Activated B cell treated with CpG ODN at 0.5 μM for 24 hours (primary cell): ENCODE results near the gene DMRT1. TPM values are rescaled to one million over a fixed set of nuclear protein-coding genes. Genes with fewer than 3 reads are reported as not detected.

Experiments
- ATAC-seq: fragments of 200-7000 bp; cut with Tn5 transposase; one replicate; pipeline ENCODE4 v1.10.0; 2021; ENCODE audit warnings: low read depth, mild to moderate bottlenecking, moderate library complexity
- CTCF ChIA-PET: fragments of 350-600 bp; sonication (Branson Sonifier 250); formaldehyde crosslinking; loops from one replicate; lab custom pipeline; 2021; ENCODE audit warnings: antibody characterized with exemption; lab: Charles Lee
- POLR2A ChIA-PET: fragments of 350-600 bp; sonication (Branson Sonifier 250); formaldehyde crosslinking; loops from one replicate; lab custom pipeline; 2021; ENCODE audit warnings: antibody characterized with exemption; lab: Charles Lee
- DNase-seq: peaks from one replicate; pipeline ENCODE4 v3.0.0; 2022
- H3K27ac Mint-ChIP-seq: one replicate; pipeline ENCODE4 v1.8.0; 2020; ENCODE audit warnings: mixed read lengths
- H3K27me3 Mint-ChIP-seq: one replicate; pipeline ENCODE4 v1.8.0; 2021; ENCODE audit warnings: mixed read lengths
- H3K36me3 Mint-ChIP-seq: one replicate; pipeline ENCODE4 v1.8.0; 2021; ENCODE audit warnings: low read depth, mixed read lengths
- H3K4me1 Mint-ChIP-seq: one replicate; pipeline ENCODE4 v1.8.0; 2021; ENCODE audit warnings: mixed read lengths
- H3K4me3 Mint-ChIP-seq: one replicate; pipeline ENCODE4 v1.8.0; 2020; ENCODE audit warnings: mild to moderate bottlenecking, mixed read lengths
- H3K9me3 Mint-ChIP-seq: one replicate; pipeline ENCODE4 v1.8.0; 2020; ENCODE audit warnings: mixed read lengths
- CTCF ChIP-seq: fragments of 200-600 bp; IDR thresholded peaks from one replicate; pipeline ENCODE4 v1.8.0; 2022; ENCODE audit warnings: antibody characterized with exemption, mild to moderate bottlenecking
- intact Hi-C: fragments of 100-400 bp; cut with micrococcal nuclease; formaldehyde crosslinking; loops from one replicate; pipeline ENCODE4 v1.15.1; 2024
- total RNA-seq: library from RNA; stranded (reverse); gene quantifications from 2 replicates; pipeline ENCODE4 v1.2.3, GENCODE V29; 2022

The DMRT1 gene
- total RNA-seq, 1 donor from 2014 or later: not detected

GRCh38 chr9:843427-843785 lies 1.9 kb downstream of the DMRT1 start:
- Mint-ChIP-seq H3K4me1 (no peaks in the 10 kb centered on the region), H3K9me3 (no peaks in the 10 kb centered on the region), H3K4me3 (no peak overlapping the region), H3K27ac (no peak overlapping the region), H3K36me3 (no peaks in the 10 kb centered on the region), H3K27me3 (peaks cover 58% of the 10 kb centered on the region)
- CTCF ChIA-PET: no interaction called here
- intact Hi-C loops: loop anchor here (5.0 kb wide), 2 partner anchors 124 to 204 kb away; no protein-coding TSS in a partner anchor
- DNase-seq: no peak
- no peak for ATAC-seq
- TF ChIP-seq CTCF: no peak
- POLR2A ChIA-PET: no interaction called here

- POLR2A ChIA-PET: no interaction called here
- no peaks in the 10 kb centered on the region for H3K4me1 Mint-ChIP-seq
- intact Hi-C loops: no loop called here
- no peaks in the 10 kb centered on the region for H3K36me3 Mint-ChIP-seq
- no peak overlapping the region for H3K4me3 Mint-ChIP-seq
- no peak for TF ChIP-seq CTCF
- peaks cover 47% of the 10 kb centered on the region for H3K27me3 Mint-ChIP-seq
- no peak for ATAC-seq
- H3K27ac Mint-ChIP-seq: no peak overlapping the region
- CTCF ChIA-PET: no interaction called here
- no peak for DNase-seq
- H3K9me3 Mint-ChIP-seq: no peaks in the 10 kb centered on the region
These were observed 5.4 kb downstream of the DMRT1 start for GRCh38 chr9:846852-847251.

GRCh38 chr9:847505-847904 lies 6.0 kb downstream of the DMRT1 start:
- intact Hi-C loops: no loop called here
- Mint-ChIP-seq H3K27ac (no peak overlapping the region), H3K4me3 (no peak overlapping the region), H3K36me3 (no peaks in the 10 kb centered on the region), H3K9me3 (no peaks in the 10 kb centered on the region), H3K27me3 (peaks cover 49% of the 10 kb centered on the region), H3K4me1 (no peaks in the 10 kb centered on the region)
- DNase-seq: no peak
- ATAC-seq: no peak
- CTCF ChIA-PET: no interaction called here
- no peak for TF ChIP-seq CTCF
- POLR2A ChIA-PET: no interaction called here

- ChIA-PET CTCF (no interaction called here), POLR2A (no interaction called here)
- Mint-ChIP-seq H3K4me1 (no peaks in the 10 kb centered on the region), H3K9me3 (no peaks in the 10 kb centered on the region), H3K4me3 (no peak overlapping the region), H3K27ac (no peak overlapping the region), H3K36me3 (no peaks in the 10 kb centered on the region), H3K27me3 (peaks cover 38% of the 10 kb centered on the region)
- no peak for TF ChIP-seq CTCF
- DNase-seq (no peak), ATAC-seq (no peak)
- intact Hi-C loops: no loop called here
These were observed 7.9 kb downstream of the DMRT1 start for GRCh38 chr9:849431-849830.

- ATAC-seq (no peak), DNase-seq (no peak)
- no peaks in the 10 kb centered on the region for H3K36me3 Mint-ChIP-seq
- peaks cover 24% of the 10 kb centered on the region for H3K27me3 Mint-ChIP-seq
- no peak overlapping the region for H3K4me3 Mint-ChIP-seq
- H3K27ac Mint-ChIP-seq: no peak overlapping the region
- H3K9me3 Mint-ChIP-seq: no peaks in the 10 kb centered on the region
- H3K4me1 Mint-ChIP-seq: no peaks in the 10 kb centered on the region
- CTCF ChIA-PET: no interaction called here
- TF ChIP-seq CTCF: no peak
- POLR2A ChIA-PET: no interaction called here
- intact Hi-C loops: no loop called here
These were observed 11.0 kb downstream of the DMRT1 start for GRCh38 chr9:852539-852938.
